K562 (cell line): ENCODE data around the gene NKX2-8. TPM values are rescaled to one million over a fixed set of nuclear protein-coding genes. Genes with fewer than 3 reads are reported as not detected.

Source experiments
- ATAC-seq: fragments of 200-7000 bp; cut with Tn5 transposase; 3 replicates; pipeline ENCODE4 v1.9.1; 2020; ENCODE audit warnings: moderate library complexity
- BruUV-seq: library from RNA; stranded (reverse); fragments of 400-500 nt; replicated peaks from 2 replicates; lab custom pipeline; 2021; lab: Mats Ljungman, UMichigan
- CTCF ChIA-PET: fragments of 300-600 bp; formaldehyde crosslinking; extraction: SDS; loops from one replicate; lab custom pipeline; 2021; ENCODE audit warnings: low intra/inter-chr PET ratio; lab: Yijun Ruan, JAX
- POLR2A ChIA-PET: fragments of 300-600, 350-650 bp; sonication (Branson Sonifier 250); formaldehyde crosslinking; extraction: SDS; loops from one replicate; lab custom pipeline; 2021; ENCODE audit warnings: antibody characterized with exemption, inconsistent platforms; lab: Yijun Ruan, JAX
- DNase-seq, 4 experiments: peaks; one replicate each; pipeline versions ENCODE4 v3.0.0 to v3.0.0-alpha.2; 2011 to 2018; ENCODE audit warnings: low spot score in 3 of 4, mixed read lengths in 3 of 4; ENCODE audit errors: extremely low read depth in 1 of 4
- FAIRE-seq: peaks from 2 replicates; lab custom pipeline; 2011; peaks lifted over from hg19 to GRCh38; lab: Jason Lieb, UNC
- H2AFZ ChIP-seq: 2 replicates; pipeline ENCODE4 v1.6.0; 2011; ENCODE audit warnings: low read depth, low read length, control low read depth, inconsistent platforms
- H3K27ac ChIP-seq: fragments of 200-600 bp; 3 replicates; pipeline ENCODE4 v1.8.0; 2011; ENCODE audit warnings: low read depth, mild to moderate bottlenecking, control low read depth, inconsistent platforms, low read length, moderate library complexity, mixed read lengths; ENCODE audit errors: extremely low read depth
- H3K27me3 ChIP-seq, 2 experiments: fragments of 300-600 bp in 1 of 2; 2 replicates in 1 of 2; 3 replicates in 1 of 2; pipeline versions ENCODE4 v1.6.0 to v1.8.0; 2011; ENCODE audit warnings: inconsistent platforms in 2 of 2, low read length in 2 of 2, mild to moderate bottlenecking in 1 of 2, mixed read lengths in 1 of 2, moderate library complexity in 1 of 2; ENCODE audit not compliant: control insufficient read depth in 2 of 2, insufficient read depth in 2 of 2
- H3K36me3 ChIP-seq: fragments of 300-600 bp; 3 replicates; pipeline ENCODE4 v1.8.0; 2011; ENCODE audit warnings: mild to moderate bottlenecking, low read length, inconsistent platforms; ENCODE audit not compliant: control insufficient read depth, insufficient read depth
- H3K4me1 ChIP-seq, 2 experiments: fragments of 200-600 bp in 1 of 2; replicated peaks in 1 of 2; 2 replicates in 1 of 2; 3 replicates in 1 of 2; pipeline versions ENCODE4 v1.5.1 to v1.8.0; 2011; ENCODE audit warnings: inconsistent platforms in 2 of 2, low read length in 2 of 2, mild to moderate bottlenecking in 1 of 2, mixed read lengths in 1 of 2, moderate library complexity in 1 of 2; ENCODE audit not compliant: control insufficient read depth in 2 of 2, insufficient read depth in 2 of 2
- H3K4me2 ChIP-seq: 2 replicates; pipeline ENCODE4 v1.6.1; 2011; ENCODE audit warnings: low read length, control low read depth, inconsistent platforms, mixed read lengths; ENCODE audit not compliant: insufficient read depth
- H3K4me3 ChIP-seq: fragments of 200-600 bp; sonication (generic), shearing (Covaris generic); 2 replicates; pipeline ENCODE4 v1.5.1; 2016; ENCODE audit warnings: control low read depth, inconsistent platforms
- H3K79me2 ChIP-seq: fragments of 200-600 bp; 3 replicates; pipeline ENCODE4 v1.8.0; 2011; ENCODE audit warnings: low read length, inconsistent platforms; ENCODE audit not compliant: control insufficient read depth, insufficient read depth
- H3K9ac ChIP-seq, 2 experiments: 2 replicates each; pipeline versions ENCODE4 v1.6.0 to v1.6.1; 2011; ENCODE audit warnings: low read depth in 2 of 2, low read length in 2 of 2, control low read depth in 1 of 2, inconsistent platforms in 1 of 2, mild to moderate bottlenecking in 1 of 2, mixed read lengths in 1 of 2; ENCODE audit not compliant: insufficient read depth in 1 of 2
- H3K9me1 ChIP-seq: one replicate; pipeline ENCODE4 v1.6.0; 2011; ENCODE audit warnings: inconsistent platforms, mild to moderate bottlenecking, low read length, moderate library complexity; ENCODE audit not compliant: control insufficient read depth, insufficient read depth
- H3K9me3 ChIP-seq: replicated peaks from 2 replicates; pipeline ENCODE4 v1.5.1; 2011; ENCODE audit warnings: low read depth, low read length, inconsistent platforms; ENCODE audit not compliant: control insufficient read depth, insufficient read depth
- H4K20me1 ChIP-seq: replicated peaks from 2 replicates; pipeline ENCODE4 v1.6.1; 2011; ENCODE audit warnings: low read length, inconsistent platforms, mixed read lengths; ENCODE audit not compliant: control insufficient read depth, insufficient read depth
- EGR1 ChIP-seq: fragments of 450-650 bp; conservative IDR thresholded peaks from 2 replicates; pipeline ENCODE4 v1.6.1; 2017; ENCODE audit warnings: mild to moderate bottlenecking
- EWSR1 ChIP-seq: fragments of 450-650 bp; IDR thresholded peaks from 2 replicates; pipeline ENCODE4 v1.6.1; 2018; ENCODE audit warnings: borderline replicate concordance, mild to moderate bottlenecking, low read depth, moderate library complexity; ENCODE audit not compliant: partially characterized antibody
- FOXK1 ChIP-seq: sonication (generic); formaldehyde crosslinking; IDR thresholded peaks from 2 replicates; pipeline ENCODE4 v1.8.0; 2022; ENCODE audit warnings: missing genetic modification reagents, mild to moderate bottlenecking, borderline replicate concordance
- GABPB2 ChIP-seq: fragments of 250-450 bp; sonication (Bioruptor Pico); conservative IDR thresholded peaks from 2 replicates; pipeline ENCODE4 v1.5.1; 2021; ENCODE audit warnings: mild to moderate bottlenecking
- HDAC8 ChIP-seq: fragments of 450-650 bp; IDR thresholded peaks from 2 replicates; pipeline ENCODE4 v1.6.1; 2016; ENCODE audit warnings: mild to moderate bottlenecking, missing genetic modification characterization, moderate library complexity, missing compliant biosample characterization
- HLTF ChIP-seq: fragments of 450-650 bp; IDR thresholded peaks from 2 replicates; pipeline ENCODE4 v1.6.1; 2016
- MEF2D ChIP-seq: conservative IDR thresholded peaks from 2 replicates; pipeline ENCODE4 v1.6.1; 2016; ENCODE audit warnings: low read depth, missing genetic modification characterization, missing compliant biosample characterization
- NRF1 ChIP-seq, 2 experiments: fragments of 450-650 bp; IDR thresholded peaks in 1 of 2; conservative IDR thresholded peaks in 1 of 2; 2 replicates each; pipeline ENCODE4 v1.6.1; 2014; ENCODE audit warnings: mild to moderate bottlenecking in 2 of 2
- PHF20 ChIP-seq: fragments of 450-650 bp; IDR thresholded peaks from 2 replicates; pipeline ENCODE4 v1.6.1; 2018; ENCODE audit not compliant: partially characterized antibody
- SIN3A ChIP-seq, 2 experiments: fragments of 150-350 bp in 1 of 2; IDR thresholded peaks; 2 replicates each; pipeline ENCODE4 v1.6.1; 2011 to 2016; ENCODE audit warnings: borderline replicate concordance in 2 of 2, low read depth in 2 of 2, low read length in 2 of 2, mild to moderate bottlenecking in 2 of 2, moderate library complexity in 2 of 2; ENCODE audit not compliant: control insufficient read depth in 1 of 2
- TAF7 ChIP-seq: fragments of 450-650 bp; IDR thresholded peaks from 2 replicates; pipeline ENCODE4 v1.6.1; 2016; ENCODE audit warnings: missing genetic modification characterization, missing compliant biosample characterization
- TGIF2 ChIP-seq: sonication (generic); formaldehyde crosslinking; IDR thresholded peaks from 2 replicates; pipeline ENCODE4 v1.8.1; 2022; ENCODE audit warnings: mild to moderate bottlenecking, missing genetic modification reagents, moderate library complexity
- WHSC1 ChIP-seq: IDR thresholded peaks from one replicate; pipeline ENCODE4 v1.6.1; 2012; ENCODE audit warnings: low read length, control low read depth, inconsistent platforms
- ZNF696 ChIP-seq: fragments of 250-450 bp; sonication (Bioruptor Pico); conservative IDR thresholded peaks from 2 replicates; pipeline ENCODE4 v1.4.0; 2020; ENCODE audit warnings: mild to moderate bottlenecking, moderate library complexity
- WGBS: fragments of 100-300 bp; shearing (Covaris generic); methylation state at CpG from one replicate; pipeline ENCODE4 v1.1.6; 2016; ENCODE audit warnings: low coverage, mixed read lengths; ENCODE audit not compliant: insufficient coverage; ENCODE audit errors: missing lambda C conversion rate; 5-methylcytosine and 5-hydroxymethylcytosine counted together
- in situ Hi-C: fragments of 300-500 bp; cut with MboI; formaldehyde crosslinking; loops from 4 replicates; pipeline ENCODE4 v1.15.0; 2018; ENCODE audit warnings: inconsistent platforms, mixed read lengths
- intact Hi-C: fragments of 100-400 bp; cut with micrococcal nuclease; formaldehyde crosslinking; loops from 2 replicates; pipeline ENCODE4 v1.14.2; 2022
- polyA plus RNA-seq, 8 experiments: library from polyadenylated mRNA; depleted of rRNA in 4 of 8; stranded (reverse) in 5 of 8; unstranded in 3 of 8; fragments of >200 nt; fragmentation: Nextera tagmentation in 2 of 8; fragmentation: Illumina TruSeq in 1 of 8; extraction: Ambion mirVana in 2 of 8; extraction: Trizol in 1 of 8; gene quantifications; 2 replicates each; pipeline versions ENCODE4 v1.2.1 to v1.2.3, GENCODE V29; 2011 to 2014; ENCODE audit warnings: inconsistent platforms in 1 of 8, missing spikeins in 1 of 8
- total RNA-seq, 7 experiments: library from RNA; depleted of rRNA in 6 of 7; stranded (reverse); fragments of >200 nt in 6 of 7; fragmentation: Illumina TruSeq in 2 of 7; extraction: Trizol in 2 of 7; gene quantifications; 2 replicates each; pipeline versions ENCODE4 v1.2.1 to v1.2.3, GENCODE V29; 2011 to 2021; ENCODE audit warnings: low replicate concordance in 1 of 7
- TF ChIP-seq, protein P1 (sequence below): sonication (generic); formaldehyde crosslinking; IDR thresholded peaks from 2 replicates; pipeline ENCODE4 v1.8.0; 2023; ENCODE audit warnings: mild to moderate bottlenecking, missing genetic modification reagents
- TF ChIP-seq, protein P2 (sequence below): fragments of 450-650 bp; IDR thresholded peaks from 2 replicates; pipeline ENCODE4 v1.7.1; 2018; ENCODE audit warnings: mild to moderate bottlenecking, low read depth; ENCODE audit not compliant: partially characterized antibody
- TF ChIP-seq, protein P3 (sequence below): fragments of 250-450 bp; sonication (Bioruptor Pico); IDR thresholded peaks from 2 replicates; pipeline ENCODE4 v1.4.0; 2020; ENCODE audit warnings: borderline replicate concordance

Gene NKX2-8
- total and polyA plus RNA-seq, 9 of the 15 experiments (the other 6 are each of a cell fraction or from before 2014, with no cell fraction given) = not detected

DNA sequence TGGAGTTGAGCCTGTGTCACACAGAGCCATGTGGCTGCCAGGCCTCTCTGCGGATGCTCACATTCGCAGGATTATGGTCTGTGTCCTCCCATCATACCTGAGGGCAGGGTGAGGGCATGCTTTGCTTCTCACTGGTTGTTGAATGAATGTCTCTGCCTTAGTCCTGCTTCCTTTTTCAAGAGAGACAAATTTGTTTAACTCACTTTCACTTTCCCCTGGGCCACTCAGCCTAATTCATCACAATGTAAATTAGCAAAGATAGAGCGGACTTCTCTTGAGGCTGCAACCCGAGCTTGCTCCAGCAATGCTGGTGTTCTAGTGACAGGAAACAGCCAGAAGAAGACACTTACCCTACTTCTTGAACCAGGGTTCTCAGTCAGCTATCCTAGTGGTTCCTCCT is 43.7 kb upstream of the NKX2-8 start (continued):
- TF ChIP-seq EGR1 = no peak
- TF ChIP-seq ZNF696 (CRISPR knock-in tag) = no peak
- TF ChIP-seq, protein P1, sequence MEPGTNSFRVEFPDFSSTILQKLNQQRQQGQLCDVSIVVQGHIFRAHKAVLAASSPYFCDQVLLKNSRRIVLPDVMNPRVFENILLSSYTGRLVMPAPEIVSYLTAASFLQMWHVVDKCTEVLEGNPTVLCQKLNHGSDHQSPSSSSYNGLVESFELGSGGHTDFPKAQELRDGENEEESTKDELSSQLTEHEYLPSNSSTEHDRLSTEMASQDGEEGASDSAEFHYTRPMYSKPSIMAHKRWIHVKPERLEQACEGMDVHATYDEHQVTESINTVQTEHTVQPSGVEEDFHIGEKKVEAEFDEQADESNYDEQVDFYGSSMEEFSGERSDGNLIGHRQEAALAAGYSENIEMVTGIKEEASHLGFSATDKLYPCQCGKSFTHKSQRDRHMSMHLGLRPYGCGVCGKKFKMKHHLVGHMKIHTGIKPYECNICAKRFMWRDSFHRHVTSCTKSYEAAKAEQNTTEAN = no peak
- no peak for TF ChIP-seq SIN3A (IDR thresholded peaks at IDR 0.05; ENCODE audit: borderline replicate concordance in 2 of 2, control insufficient read depth in 1 of 2, low read depth in 2 of 2, low read length in 2 of 2)
- no peak for TF ChIP-seq TGIF2 (CRISPR knock-in tag)
- TF ChIP-seq HDAC8 (tag) = no peak
- no peak for TF ChIP-seq FOXK1 (CRISPR knock-in tag)
- TF ChIP-seq NRF1 (conservative IDR thresholded peaks at IDR 0.05 in 1 of 2, IDR thresholded peaks at IDR 0.05 in 1 of 2) = no peak
- TF ChIP-seq MEF2D (tag) = no peak

DNA sequence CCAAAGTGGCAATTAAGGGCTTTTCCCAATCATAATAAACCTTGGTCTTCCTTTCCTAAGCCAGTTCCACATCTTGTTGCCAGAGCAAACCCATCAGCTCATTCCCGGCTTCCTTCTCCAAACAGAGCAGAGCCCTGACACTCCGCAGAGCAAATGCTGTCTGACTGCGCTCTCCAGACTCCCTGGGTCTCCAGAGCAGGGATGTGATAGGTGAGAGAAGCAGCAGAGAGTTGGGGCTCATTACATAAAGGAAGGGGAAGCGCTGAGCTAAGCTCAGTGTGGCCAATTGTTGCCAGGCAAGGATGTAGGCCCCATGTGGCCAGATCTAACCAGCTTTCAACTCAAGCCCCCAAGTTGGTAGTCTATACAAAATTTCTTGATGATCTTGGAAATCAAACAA is 43.0 kb upstream of the NKX2-8 start:
- Histone ChIP-seq H4K20me1 (no peaks in the 10 kb centered on the region), H3K27ac (no peak overlapping the region), H3K9me3 (no peaks in the 10 kb centered on the region), H3K9me1 (no peaks in the 10 kb centered on the region), H3K4me1 (no peaks in the 10 kb centered on the region), H2AFZ (no peak overlapping the region), H3K79me2 (no peaks in the 10 kb centered on the region), H3K9ac (no peak overlapping the region), H3K27me3 (peaks cover 0 to 5% of the 10 kb centered on the region in 2 experiments; a peak in 2 of 5 replicates), H3K36me3 (no peaks in the 10 kb centered on the region), H3K4me3 (no peak overlapping the region), H3K4me2 (no peak overlapping the region)
- in situ Hi-C loops = loop anchor here (25.0 kb wide), 1 partner anchor 512 kb away; no protein-coding TSS in a partner anchor
- 0% methylated on average over 4 of the region's 4 CpGs for WGBS
- no TSS peak for BruUV-seq
- ChIA-PET POLR2A (interaction anchor here (0.6 kb wide), 1 partner anchor 53 kb away, joined by 3 read pairs; no protein-coding TSS in a partner anchor), CTCF (no interaction called here)
- DNase-seq (no peak), ATAC-seq (no peak), FAIRE-seq (no peak)
- intact Hi-C loops = no loop called here
- TF ChIP-seq HLTF (no peak), EWSR1 (no peak), TAF7 (tag) (no peak), PHF20 (no peak), GABPB2 (CRISPR knock-in tag) (no peak), WHSC1 (no peak)
- TF ChIP-seq, protein P2, sequence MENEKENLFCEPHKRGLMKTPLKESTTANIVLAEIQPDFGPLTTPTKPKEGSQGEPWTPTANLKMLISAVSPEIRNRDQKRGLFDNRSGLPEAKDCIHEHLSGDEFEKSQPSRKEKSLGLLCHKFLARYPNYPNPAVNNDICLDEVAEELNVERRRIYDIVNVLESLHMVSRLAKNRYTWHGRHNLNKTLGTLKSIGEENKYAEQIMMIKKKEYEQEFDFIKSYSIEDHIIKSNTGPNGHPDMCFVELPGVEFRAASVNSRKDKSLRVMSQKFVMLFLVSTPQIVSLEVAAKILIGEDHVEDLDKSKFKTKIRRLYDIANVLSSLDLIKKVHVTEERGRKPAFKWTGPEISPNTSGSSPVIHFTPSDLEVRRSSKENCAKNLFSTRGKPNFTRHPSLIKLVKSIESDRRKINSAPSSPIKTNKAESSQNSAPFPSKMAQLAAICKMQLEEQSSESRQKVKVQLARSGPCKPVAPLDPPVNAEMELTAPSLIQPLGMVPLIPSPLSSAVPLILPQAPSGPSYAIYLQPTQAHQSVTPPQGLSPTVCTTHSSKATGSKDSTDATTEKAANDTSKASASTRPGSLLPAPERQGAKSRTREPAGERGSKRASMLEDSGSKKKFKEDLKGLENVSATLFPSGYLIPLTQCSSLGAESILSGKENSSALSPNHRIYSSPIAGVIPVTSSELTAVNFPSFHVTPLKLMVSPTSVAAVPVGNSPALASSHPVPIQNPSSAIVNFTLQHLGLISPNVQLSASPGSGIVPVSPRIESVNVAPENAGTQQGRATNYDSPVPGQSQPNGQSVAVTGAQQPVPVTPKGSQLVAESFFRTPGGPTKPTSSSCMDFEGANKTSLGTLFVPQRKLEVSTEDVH = no peak
- TF ChIP-seq, protein P3, sequence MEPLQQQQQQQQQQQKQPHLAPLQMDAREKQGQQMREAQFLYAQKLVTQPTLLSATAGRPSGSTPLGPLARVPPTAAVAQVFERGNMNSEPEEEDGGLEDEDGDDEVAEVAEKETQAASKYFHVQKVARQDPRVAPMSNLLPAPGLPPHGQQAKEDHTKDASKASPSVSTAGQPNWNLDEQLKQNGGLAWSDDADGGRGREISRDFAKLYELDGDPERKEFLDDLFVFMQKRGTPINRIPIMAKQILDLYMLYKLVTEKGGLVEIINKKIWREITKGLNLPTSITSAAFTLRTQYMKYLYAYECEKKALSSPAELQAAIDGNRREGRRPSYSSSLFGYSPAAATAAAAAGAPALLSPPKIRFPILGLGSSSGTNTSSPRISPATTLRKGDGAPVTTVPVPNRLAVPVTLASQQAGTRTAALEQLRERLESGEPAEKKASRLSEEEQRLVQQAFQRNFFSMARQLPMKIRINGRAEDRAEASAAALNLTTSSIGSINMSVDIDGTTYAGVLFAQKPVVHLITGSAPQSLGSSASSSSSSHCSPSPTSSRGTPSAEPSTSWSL (CRISPR knock-in tag) = no peak
